NOMO-1 (cell line): ENCODE data around the gene PHPT1.
"Not testable (repeated sequence)": the region's sequence is repeated elsewhere in the genome, so short reads cannot be mapped to it uniquely, and the experiment has no call there.

ENCODE experiments used
- DNase-seq, 2 experiments: peaks; one replicate each; lab custom pipeline; 2025; ENCODE audit not compliant: unreplicated experiment in 2 of 2; lab: John Stamatoyannopoulos, UW

PHPT1 gene

GRCh38 chr9:136821826-136822544 is 27.2 kb upstream of the PHPT1 start:
- no peak for DNase-seq

GRCh38 chr9:136823136-136824046 is 25.8 kb upstream of the PHPT1 start:
- DNase-seq = no peak

GRCh38 chr9:136824496-136825225 is 24.5 kb upstream of the PHPT1 start:
- no peak for DNase-seq

GRCh38 chr9:136825295-136826187 is 23.7 kb upstream of the PHPT1 start:
- DNase-seq = no peak

- no peak for DNase-seq
These were observed 23.0 kb upstream of the PHPT1 start for GRCh38 chr9:136826188-136826541.

- no peak for DNase-seq
These were observed 22.3 kb upstream of the PHPT1 start for GRCh38 chr9:136826703-136827582.

GRCh38 chr9:136827794-136828473 is 21.3 kb upstream of the PHPT1 start:
- no peak for DNase-seq

- no peak for DNase-seq
These were observed 20.6 kb upstream of the PHPT1 start for GRCh38 chr9:136828474-136829140.

GRCh38 chr9:136829412-136829811 is 19.8 kb upstream of the PHPT1 start:
- DNase-seq = no peak

GRCh38 chr9:136829981-136830885 is 19.0 kb upstream of the PHPT1 start:
- no peak for DNase-seq

- DNase-seq = no peak
These were observed 18.0 kb upstream of the PHPT1 start for GRCh38 chr9:136831002-136831719.

GRCh38 chr9:136831720-136832104 is 17.5 kb upstream of the PHPT1 start:
- DNase-seq = no peak

- no peak for DNase-seq
These were observed 16.6 kb upstream of the PHPT1 start for GRCh38 chr9:136832581-136832980.

GRCh38 chr9:136833381-136834048 is 15.7 kb upstream of the PHPT1 start:
- not testable (repeated sequence) for DNase-seq

GRCh38 chr9:136835162-136835931 is 13.9 kb upstream of the PHPT1 start:
- DNase-seq = no peak
